K562 (cell line): ENCODE results near the gene NBEA. TPM values are rescaled to one million over a fixed set of nuclear protein-coding genes. Genes with fewer than 3 reads are reported as not detected.

ENCODE experiments used
- ATAC-seq: fragments of 200-7000 bp; cut with Tn5 transposase; 3 replicates; pipeline ENCODE4 v1.9.1; 2020; ENCODE audit warnings: moderate library complexity
- BruUV-seq: library from RNA; stranded (reverse); fragments of 400-500 nt; replicated peaks from 2 replicates; lab custom pipeline; 2021; lab: Mats Ljungman, UMichigan
- CTCF ChIA-PET: fragments of 300-600 bp; formaldehyde crosslinking; extraction: SDS; loops from one replicate; lab custom pipeline; 2021; ENCODE audit warnings: low intra/inter-chr PET ratio; lab: Yijun Ruan, JAX
- POLR2A ChIA-PET: fragments of 300-600, 350-650 bp; sonication (Branson Sonifier 250); formaldehyde crosslinking; extraction: SDS; loops from one replicate; lab custom pipeline; 2021; ENCODE audit warnings: antibody characterized with exemption, inconsistent platforms; lab: Yijun Ruan, JAX
- DNase-seq, 4 experiments: peaks; one replicate each; pipeline versions ENCODE4 v3.0.0 to v3.0.0-alpha.2; 2011 to 2018; ENCODE audit warnings: low spot score in 3 of 4, mixed read lengths in 3 of 4; ENCODE audit errors: extremely low read depth in 1 of 4
- FAIRE-seq: peaks from 2 replicates; lab custom pipeline; 2011; peaks lifted over from hg19 to GRCh38; lab: Jason Lieb, UNC
- H2AFZ ChIP-seq: 2 replicates; pipeline ENCODE4 v1.6.0; 2011; ENCODE audit warnings: low read depth, low read length, control low read depth, inconsistent platforms
- H3K27ac ChIP-seq: fragments of 200-600 bp; 3 replicates; pipeline ENCODE4 v1.8.0; 2011; ENCODE audit warnings: low read depth, mild to moderate bottlenecking, control low read depth, inconsistent platforms, low read length, moderate library complexity, mixed read lengths; ENCODE audit errors: extremely low read depth
- H3K27me3 ChIP-seq, 2 experiments: fragments of 300-600 bp in 1 of 2; 2 replicates in 1 of 2; 3 replicates in 1 of 2; pipeline versions ENCODE4 v1.6.0 to v1.8.0; 2011; ENCODE audit warnings: inconsistent platforms in 2 of 2, low read length in 2 of 2, mild to moderate bottlenecking in 1 of 2, mixed read lengths in 1 of 2, moderate library complexity in 1 of 2; ENCODE audit not compliant: control insufficient read depth in 2 of 2, insufficient read depth in 2 of 2
- H3K36me3 ChIP-seq: fragments of 300-600 bp; 3 replicates; pipeline ENCODE4 v1.8.0; 2011; ENCODE audit warnings: mild to moderate bottlenecking, low read length, inconsistent platforms; ENCODE audit not compliant: control insufficient read depth, insufficient read depth
- H3K4me1 ChIP-seq, 2 experiments: fragments of 200-600 bp in 1 of 2; replicated peaks in 1 of 2; 2 replicates in 1 of 2; 3 replicates in 1 of 2; pipeline versions ENCODE4 v1.5.1 to v1.8.0; 2011; ENCODE audit warnings: inconsistent platforms in 2 of 2, low read length in 2 of 2, mild to moderate bottlenecking in 1 of 2, mixed read lengths in 1 of 2, moderate library complexity in 1 of 2; ENCODE audit not compliant: control insufficient read depth in 2 of 2, insufficient read depth in 2 of 2
- H3K4me2 ChIP-seq: 2 replicates; pipeline ENCODE4 v1.6.1; 2011; ENCODE audit warnings: low read length, control low read depth, inconsistent platforms, mixed read lengths; ENCODE audit not compliant: insufficient read depth
- H3K4me3 ChIP-seq: fragments of 200-600 bp; sonication (generic), shearing (Covaris generic); 2 replicates; pipeline ENCODE4 v1.5.1; 2016; ENCODE audit warnings: control low read depth, inconsistent platforms
- H3K79me2 ChIP-seq: fragments of 200-600 bp; 3 replicates; pipeline ENCODE4 v1.8.0; 2011; ENCODE audit warnings: low read length, inconsistent platforms; ENCODE audit not compliant: control insufficient read depth, insufficient read depth
- H3K9ac ChIP-seq, 2 experiments: 2 replicates each; pipeline versions ENCODE4 v1.6.0 to v1.6.1; 2011; ENCODE audit warnings: low read depth in 2 of 2, low read length in 2 of 2, control low read depth in 1 of 2, inconsistent platforms in 1 of 2, mild to moderate bottlenecking in 1 of 2, mixed read lengths in 1 of 2; ENCODE audit not compliant: insufficient read depth in 1 of 2
- H3K9me1 ChIP-seq: one replicate; pipeline ENCODE4 v1.6.0; 2011; ENCODE audit warnings: inconsistent platforms, mild to moderate bottlenecking, low read length, moderate library complexity; ENCODE audit not compliant: control insufficient read depth, insufficient read depth
- H3K9me3 ChIP-seq: replicated peaks from 2 replicates; pipeline ENCODE4 v1.5.1; 2011; ENCODE audit warnings: low read depth, low read length, inconsistent platforms; ENCODE audit not compliant: control insufficient read depth, insufficient read depth
- H4K20me1 ChIP-seq: replicated peaks from 2 replicates; pipeline ENCODE4 v1.6.1; 2011; ENCODE audit warnings: low read length, inconsistent platforms, mixed read lengths; ENCODE audit not compliant: control insufficient read depth, insufficient read depth
- FOXK1 ChIP-seq: sonication (generic); formaldehyde crosslinking; IDR thresholded peaks from 2 replicates; pipeline ENCODE4 v1.8.0; 2022; ENCODE audit warnings: missing genetic modification reagents, mild to moderate bottlenecking, borderline replicate concordance
- HDAC3 ChIP-seq: fragments of 450-650 bp; IDR thresholded peaks from 2 replicates; pipeline ENCODE4 v1.6.1; 2018; ENCODE audit warnings: borderline replicate concordance, mild to moderate bottlenecking, moderate library complexity; ENCODE audit not compliant: partially characterized antibody
- JUND ChIP-seq, 2 experiments: IDR thresholded peaks; 2 replicates in 1 of 2; 3 replicates in 1 of 2; pipeline ENCODE4 v1.6.1; 2011; ENCODE audit warnings: borderline replicate concordance in 2 of 2, low read depth in 2 of 2, low read length in 2 of 2, improper control_type of control experiment in 1 of 2, missing biosample characterization in 1 of 2, missing genetic modification characterization in 1 of 2, missing genetic modification reagents in 1 of 2
- KLF6 ChIP-seq: fragments of 250-450 bp; sonication (Bioruptor Pico); IDR thresholded peaks from 2 replicates; pipeline ENCODE4 v1.4.0; 2020; ENCODE audit warnings: mild to moderate bottlenecking, moderate library complexity, borderline replicate concordance
- MEF2D ChIP-seq: conservative IDR thresholded peaks from 2 replicates; pipeline ENCODE4 v1.6.1; 2016; ENCODE audit warnings: low read depth, missing genetic modification characterization, missing compliant biosample characterization
- NFIX ChIP-seq: fragments of 250-450 bp; sonication (Bioruptor Pico); IDR thresholded peaks from 2 replicates; pipeline ENCODE4 v1.4.0; 2020; ENCODE audit warnings: low read depth, mild to moderate bottlenecking, moderate library complexity
- NR2F6 ChIP-seq: fragments of 450-650 bp; formaldehyde crosslinking; IDR thresholded peaks from 2 replicates; pipeline ENCODE4 v1.4.0; 2020; ENCODE audit warnings: mild to moderate bottlenecking
- NUFIP1 ChIP-seq: fragments of 450-650 bp; IDR thresholded peaks from 2 replicates; pipeline ENCODE4 v1.6.1; 2018; ENCODE audit not compliant: partially characterized antibody
- POLR2H ChIP-seq: IDR thresholded peaks from 2 replicates; pipeline ENCODE4 v1.6.1; 2016; ENCODE audit warnings: missing genetic modification characterization, low read depth, mild to moderate bottlenecking, control low read depth, missing compliant biosample characterization, moderate library complexity
- PTTG1 ChIP-seq: fragments of 450-650 bp; IDR thresholded peaks from 2 replicates; pipeline ENCODE4 v1.6.1; 2016; ENCODE audit warnings: low read depth, mild to moderate bottlenecking, missing genetic modification characterization, missing compliant biosample characterization
- SAFB ChIP-seq: fragments of 200-400 bp; formaldehyde crosslinking; IDR thresholded peaks from 2 replicates; pipeline ENCODE4 v1.6.1; 2017; ENCODE audit warnings: low read depth, low read length, borderline replicate concordance
- TCF15 ChIP-seq: fragments of 250-450 bp; sonication (Bioruptor Pico); IDR thresholded peaks from 2 replicates; pipeline ENCODE4 v1.8.0; 2022; ENCODE audit warnings: moderate library complexity, mild to moderate bottlenecking, inconsistent platforms
- XRCC4 ChIP-seq: IDR thresholded peaks from one replicate; pipeline ENCODE4 v1.6.1; 2011; ENCODE audit not compliant: insufficient read depth, insufficient read length; ENCODE audit errors: extremely low read depth
- ZC3H11A ChIP-seq: IDR thresholded peaks from 2 replicates; pipeline ENCODE4 v1.6.1; 2012; ENCODE audit warnings: low read depth, low read length, improper control_type of control experiment
- ZC3H4 ChIP-seq: sonication (generic); formaldehyde crosslinking; IDR thresholded peaks from 2 replicates; pipeline ENCODE4 v1.9.0; 2021; ENCODE audit warnings: missing genetic modification reagents, borderline replicate concordance
- ZNF140 ChIP-seq: fragments of 250-450 bp; sonication (Bioruptor Pico); IDR thresholded peaks from 2 replicates; pipeline ENCODE4 v1.8.0; 2021; ENCODE audit warnings: moderate library complexity, mild to moderate bottlenecking, inconsistent platforms
- ZNF274 ChIP-seq: IDR thresholded peaks from 2 replicates; pipeline ENCODE4 v1.6.1; 2011; ENCODE audit warnings: low read depth, mild to moderate bottlenecking, low read length, moderate library complexity, borderline replicate concordance
- ZNF444 ChIP-seq: fragments of 250-450 bp; sonication (Bioruptor Pico); IDR thresholded peaks from 2 replicates; pipeline ENCODE4 v1.4.0; 2020; ENCODE audit warnings: mild to moderate bottlenecking, moderate library complexity
- ZNF740 ChIP-seq, 3 experiments: fragments of 200-800 bp in 1 of 3; sonication (Bioruptor generic) in 1 of 3; sonication (generic) in 1 of 3; formaldehyde crosslinking in 1 of 3; IDR thresholded peaks; 2 replicates each; pipeline versions ENCODE4 v1.6.1 to v1.8.0; 2016 to 2022; ENCODE audit warnings: mild to moderate bottlenecking in 2 of 3, missing compliant biosample characterization in 2 of 3, missing genetic modification characterization in 2 of 3, missing genetic modification reagents in 1 of 3
- WGBS: fragments of 100-300 bp; shearing (Covaris generic); methylation state at CpG from one replicate; pipeline ENCODE4 v1.1.6; 2016; ENCODE audit warnings: low coverage, mixed read lengths; ENCODE audit not compliant: insufficient coverage; ENCODE audit errors: missing lambda C conversion rate; 5-methylcytosine and 5-hydroxymethylcytosine counted together
- in situ Hi-C: fragments of 300-500 bp; cut with MboI; formaldehyde crosslinking; loops from 4 replicates; pipeline ENCODE4 v1.15.0; 2018; ENCODE audit warnings: inconsistent platforms, mixed read lengths
- intact Hi-C: fragments of 100-400 bp; cut with micrococcal nuclease; formaldehyde crosslinking; loops from 2 replicates; pipeline ENCODE4 v1.14.2; 2022
- polyA plus RNA-seq, 8 experiments: library from polyadenylated mRNA; depleted of rRNA in 4 of 8; stranded (reverse) in 5 of 8; unstranded in 3 of 8; fragments of >200 nt; fragmentation: Nextera tagmentation in 2 of 8; fragmentation: Illumina TruSeq in 1 of 8; extraction: Ambion mirVana in 2 of 8; extraction: Trizol in 1 of 8; gene quantifications; 2 replicates each; pipeline versions ENCODE4 v1.2.1 to v1.2.3, GENCODE V29; 2011 to 2014; ENCODE audit warnings: inconsistent platforms in 1 of 8, missing spikeins in 1 of 8
- total RNA-seq, 7 experiments: library from RNA; depleted of rRNA in 6 of 7; stranded (reverse); fragments of >200 nt in 6 of 7; fragmentation: Illumina TruSeq in 2 of 7; extraction: Trizol in 2 of 7; gene quantifications; 2 replicates each; pipeline versions ENCODE4 v1.2.1 to v1.2.3, GENCODE V29; 2011 to 2021; ENCODE audit warnings: low replicate concordance in 1 of 7

NBEA gene
- total and polyA plus RNA-seq, 9 of the 15 experiments (the other 6 are each of a cell fraction or from before 2014, with no cell fraction given) = 0.03 to 0.94 (median 0.05) TPM; not detected in 2

GRCh38 chr13:34933349-34933748, 8.7 kb upstream of the NBEA start (continued):
- no peak for TF ChIP-seq ZC3H11A
- TF ChIP-seq POLR2H = no peak
- TF ChIP-seq NFIX (CRISPR knock-in tag) = no peak
- no peak for TF ChIP-seq PTTG1 (tag)

- BruUV-seq = no TSS peak
- POLR2A ChIA-PET = no interaction called here
- Histone ChIP-seq H3K9me1 (no peaks in the 10 kb centered on the region), H3K4me2 (no peak overlapping the region), H3K27me3 (no peaks in the 10 kb centered on the region), H3K4me1 (no peaks in the 10 kb centered on the region), H3K4me3 (no peak overlapping the region), H3K27ac (no peak overlapping the region), H3K9ac (no peak overlapping the region), H2AFZ (no peak overlapping the region), H3K9me3 (no peaks in the 10 kb centered on the region), H3K36me3 (no peaks in the 10 kb centered on the region), H3K79me2 (no peaks in the 10 kb centered on the region), H4K20me1 (no peaks in the 10 kb centered on the region)
- in situ Hi-C loops = no loop called here
- no peak for FAIRE-seq
- 0% methylated on average over 2 of the region's 2 CpGs for WGBS
- ATAC-seq = no peak
- no peak for DNase-seq
- TF ChIP-seq MEF2D (tag) (no peak), ZNF444 (CRISPR knock-in tag) (no peak), FOXK1 (CRISPR knock-in tag) (no peak), JUND (IDR thresholded peaks at IDR 0.05; ENCODE audit: borderline replicate concordance, low read depth, low read length) (no peak), JUND (tag; IDR thresholded peaks at IDR 0.05; ENCODE audit: borderline replicate concordance, low read depth, low read length) (no peak), KLF6 (CRISPR knock-in tag) (no peak), XRCC4 (no peak), NR2F6 (CRISPR knock-in tag) (no peak), TCF15 (no peak), HDAC3 (no peak), ZC3H4 (CRISPR knock-in tag) (no peak), ZNF140 (CRISPR knock-in tag) (no peak), NUFIP1 (no peak), SAFB (no peak), ZNF740 (CRISPR knock-in tag; IDR thresholded peaks at IDR 0.05) (no peak), ZNF740 (tag; IDR thresholded peaks at IDR 0.05) (no peak), ZNF274 (no peak)
- CTCF ChIA-PET = no interaction called here
- intact Hi-C loops = no loop called here
Observed at GRCh38 chr13:34933786-34934185, 8.3 kb upstream of the NBEA start.
